Measurements from ENCODE around the gene DBP. TPM values are rescaled to one million over a fixed set of nuclear protein-coding genes. Genes with fewer than 3 reads are reported as not detected.

DBP gene
- 1.1 and 4.8 TPM in 2 replicates for total RNA-seq

GRCh38 chr19:48636859-48637448 lies at the start of gene DBP:
Gene DBP, minus strand, starts transcription at chr19:48637379. Its CDS starts 385 bp downstream, at chr19:48636994.

DNA sequence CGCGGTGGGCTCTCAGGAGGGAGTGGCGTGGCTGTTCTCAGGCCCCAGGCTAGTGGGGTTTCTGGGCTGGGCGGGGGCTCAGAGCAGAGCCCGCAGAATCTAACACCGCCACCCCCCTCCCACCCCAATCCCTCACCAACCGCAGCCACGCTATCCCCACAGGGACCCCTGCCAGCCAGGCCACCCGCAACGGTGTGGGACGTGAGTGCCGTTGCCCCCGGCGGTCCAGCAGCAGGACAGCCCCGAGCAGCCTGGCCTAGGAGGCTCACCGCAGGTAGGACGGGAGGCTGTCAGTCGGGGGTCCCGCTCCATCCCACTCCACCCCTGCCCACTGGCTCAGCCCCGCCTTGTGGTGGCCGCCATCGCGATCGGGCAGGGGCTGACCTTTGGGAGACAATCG lies 35.8 kb upstream of the DBP start, which contains the start of gene NTN5:
Gene NTN5, minus strand, starts transcription at position 24 of the 400 bp plus-strand sequence. CDS start 2,031 bp downstream, outside the sequence.

GRCh38 chr19:48646001-48646721 lies 9.0 kb upstream of the DBP start, which contains the start of gene CA11:
Gene CA11, minus strand, starts transcription at chr19:48646187. Its CDS starts 555 bp downstream, at chr19:48645632.

DNA sequence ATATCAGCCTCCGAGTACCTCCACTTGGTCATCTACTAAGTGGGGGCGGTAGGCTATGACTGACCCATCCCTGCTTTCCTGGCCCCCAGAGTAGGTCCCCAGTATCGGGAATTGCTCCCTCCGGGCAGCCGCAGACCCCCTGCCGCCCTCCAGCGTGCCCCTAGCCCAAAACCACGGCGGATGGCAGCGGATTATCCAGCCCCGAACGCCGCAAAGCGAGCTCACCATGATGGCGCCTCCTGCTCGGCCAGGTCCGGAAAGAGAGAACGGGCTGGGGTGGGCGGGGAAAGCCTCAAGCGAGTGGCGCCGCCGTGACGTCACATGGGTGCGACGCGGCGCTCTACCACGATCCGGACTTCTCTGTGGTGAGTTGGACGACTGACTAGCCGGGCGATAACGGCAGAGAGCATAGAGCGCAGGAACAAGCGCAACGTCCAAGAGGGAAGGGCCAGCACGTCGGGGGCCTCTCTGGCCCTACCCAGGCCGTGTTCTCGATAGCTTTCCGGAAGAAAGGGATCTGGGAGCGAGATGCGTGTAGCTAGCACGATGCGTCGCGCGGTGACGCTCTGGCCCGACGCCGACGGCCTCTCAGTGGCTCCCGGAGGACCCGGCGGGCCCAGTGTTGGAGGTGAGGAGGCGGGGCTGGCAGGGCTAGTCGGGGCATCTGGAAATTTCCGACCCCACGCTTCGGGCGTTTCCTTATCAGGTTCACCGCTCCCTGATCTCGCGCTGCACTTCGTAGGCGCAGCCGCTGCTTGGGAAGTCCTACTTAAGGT lies 18.1 kb downstream of the DBP start, which contains the start of the genes RPL18 and SPHK2:
Gene RPL18, minus strand, starts transcription at position 263 of the 776 bp plus-strand sequence. Its CDS starts 35 bp downstream, at position 228.
Gene SPHK2, plus strand, starts transcription at position 591 of the 776 bp plus-strand sequence. CDS start 1,009 bp downstream, outside the sequence.

DNA sequence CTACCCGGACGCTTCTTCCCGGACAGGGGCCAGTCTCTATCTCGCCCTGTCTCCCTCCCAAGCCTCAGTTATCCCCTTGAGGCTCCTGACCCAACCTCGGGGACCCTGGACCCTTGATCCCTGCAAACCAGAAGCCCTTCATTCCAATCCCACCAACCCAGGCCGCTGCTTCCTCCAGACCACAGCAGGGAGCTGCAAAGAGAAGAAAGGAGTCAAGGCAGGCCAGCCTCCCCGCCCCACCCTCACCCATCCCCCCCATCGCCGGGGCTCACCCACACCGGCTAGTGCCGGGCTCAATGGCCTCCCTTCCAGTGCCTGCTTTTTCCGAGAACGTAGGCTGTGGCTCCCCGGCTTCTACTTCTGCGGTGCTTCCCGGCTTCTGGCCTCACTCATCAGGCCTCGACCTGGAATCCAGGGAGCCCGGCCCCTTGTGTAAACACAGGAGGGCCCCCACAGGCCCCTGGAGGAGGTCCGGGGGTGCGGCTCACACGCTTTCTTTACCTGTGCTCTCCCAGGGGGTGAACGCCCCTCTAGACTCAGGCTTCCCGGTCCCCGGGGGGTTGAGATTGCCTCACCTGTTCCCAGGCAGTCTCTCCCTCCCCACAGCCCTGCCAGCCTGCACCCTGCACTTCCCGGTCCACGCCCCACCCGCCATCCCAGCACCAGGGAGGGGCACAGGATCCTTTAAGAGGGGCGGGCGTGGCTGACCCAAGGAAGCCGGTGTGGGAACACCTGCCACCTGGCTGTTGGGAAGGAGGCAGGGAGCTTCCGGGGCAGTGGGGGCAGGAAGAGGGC lies 22.5 kb downstream of the DBP start, which contains the start of gene FAM83E:
Gene FAM83E, minus strand, starts transcription at position 641 of the 795 bp plus-strand sequence. CDS start 1,704 bp downstream, outside the sequence.

GRCh38 chr19:48606463-48607358 lies 30.5 kb downstream of the DBP start, which contains the start of gene SPACA4:
Gene SPACA4, plus strand, starts transcription at chr19:48606742. Its CDS starts 237 bp downstream, at chr19:48606979.

Other genes with a start within 250 kb of the DBP start
- gene KDELR1, start 245.8 kb downstream of the DBP start, total RNA-seq: 128 and 129 TPM in 2 replicates
- gene GRIN2D, start 243.7 kb downstream of the DBP start, total RNA-seq: 5.0 and 7.2 TPM in 2 replicates
- gene GRWD1, start 191.4 kb downstream of the DBP start, total RNA-seq: 32.2 and 62.4 TPM in 2 replicates
- gene KCNJ14, start 181.8 kb downstream of the DBP start, total RNA-seq: 0.29 and 0.66 TPM in 2 replicates
- gene CYTH2, start 168.0 kb downstream of the DBP start, total RNA-seq: 54.5 and 70.9 TPM in 2 replicates
- gene LMTK3, start 125.5 kb downstream of the DBP start, total RNA-seq: 0.14 TPM in 1 of 2 replicates, not detected in the other
- 0.22 TPM in 1 of 2 replicates, not detected in the other for gene SULT2B1, start 85.2 kb downstream of the DBP start, total RNA-seq
- not detected in 2 replicates for gene SPACA4, start 30.6 kb downstream of the DBP start, total RNA-seq
- 0.57 TPM in 1 of 2 replicates, not detected in the other for gene FAM83E, start 22.3 kb downstream of the DBP start, total RNA-seq
- 1,434 and 1,613 TPM in 2 replicates for gene RPL18, start 18.2 kb downstream of the DBP start, total RNA-seq
- 14.4 and 15.2 TPM in 2 replicates for gene SPHK2, start 17.9 kb downstream of the DBP start, total RNA-seq
- 0.88 TPM in 1 of 2 replicates, not detected in the other for gene CA11, start 8.8 kb upstream of the DBP start, total RNA-seq
- gene NTN5, start 35.6 kb upstream of the DBP start, total RNA-seq: not detected in 2 replicates
- gene FUT2, start 58.6 kb upstream of the DBP start, total RNA-seq: not detected in 2 replicates
- gene MAMSTR, start 82.3 kb upstream of the DBP start, total RNA-seq: under 0.01 and 0.57 TPM in 2 replicates
- gene RASIP1, start 103.2 kb upstream of the DBP start, total RNA-seq: 0.66 and 0.72 TPM in 2 replicates
- not detected in 2 replicates for gene IZUMO1, start 109.5 kb upstream of the DBP start, total RNA-seq
- under 0.01 TPM in 2 replicates for gene FUT1, start 115.3 kb upstream of the DBP start, total RNA-seq
- gene FGF21, start 118.1 kb upstream of the DBP start, total RNA-seq: not detected in 2 replicates
- gene BCAT2, start 173.7 kb upstream of the DBP start, total RNA-seq: 25.4 and 44.1 TPM in 2 replicates
- gene HSD17B14, start 199.1 kb upstream of the DBP start, total RNA-seq: 2.3 and 27.8 TPM in 2 replicates
- gene PLEKHA4, start 231.2 kb upstream of the DBP start, total RNA-seq: 5.4 and 6.3 TPM in 2 replicates
- 66.1 and 221 TPM in 2 replicates for gene PPP1R15A, start 235.0 kb upstream of the DBP start, total RNA-seq

Measured in placental pericyte (primary cell).